ENCODE data around the gene SDHA.
A peak's percentile ranks its signal among the peaks of the same experiment; 100 is the strongest.

SDHA gene

DNA sequence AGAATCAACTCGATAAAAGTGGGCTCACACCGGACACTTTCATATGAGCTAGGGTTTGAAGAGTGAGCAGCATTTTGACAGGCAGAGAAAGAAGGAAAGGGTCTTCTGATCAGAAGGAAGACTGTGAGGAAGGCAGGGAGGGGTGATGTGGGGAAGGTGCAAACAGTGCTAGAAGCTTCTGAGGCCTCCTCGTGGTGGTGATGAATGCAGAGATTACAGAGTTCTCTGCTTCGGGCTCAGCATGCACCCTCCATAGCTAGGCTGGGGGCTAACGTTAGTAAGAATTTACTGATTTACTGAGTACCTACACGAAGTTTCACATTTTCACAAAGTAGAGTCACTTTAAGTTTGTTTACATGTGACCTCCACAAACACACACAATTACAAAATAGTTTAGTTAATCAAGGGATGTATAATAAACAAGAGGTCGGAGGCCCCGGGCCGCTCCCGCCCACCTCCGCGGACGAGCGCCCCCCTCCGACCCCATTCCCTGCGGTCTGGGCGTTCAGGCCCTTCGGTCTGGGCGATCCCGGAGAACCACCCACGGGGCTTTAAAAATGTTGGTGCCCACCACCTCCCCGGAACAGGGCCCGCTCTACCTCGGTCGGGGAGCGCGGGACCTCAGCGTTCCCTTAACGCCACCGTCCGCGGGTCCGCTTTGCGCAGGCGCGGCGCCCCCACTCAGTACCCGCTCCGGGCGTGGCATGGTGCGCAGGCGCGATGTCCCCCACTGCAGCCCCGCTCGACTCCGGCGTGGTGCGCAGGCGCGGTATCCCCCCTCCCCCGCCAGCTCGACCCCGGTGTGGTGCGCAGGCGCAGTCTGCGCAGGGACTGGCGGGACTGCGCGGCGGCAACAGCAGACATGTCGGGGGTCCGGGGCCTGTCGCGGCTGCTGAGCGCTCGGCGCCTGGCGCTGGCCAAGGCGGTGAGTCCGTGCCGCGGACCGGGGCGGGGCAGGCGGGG is at the start of gene SDHA, which contains the start of gene CCDC127:
SDHA (plus strand) TSS at position 827 of the 963 bp plus-strand sequence; CDS start at position 863, 36 bp downstream.
CCDC127 (minus strand) TSS at position 660 of the 963 bp plus-strand sequence. CDS start 1,304 bp downstream, outside the sequence.
- DNase-seq (ENCODE audit: low spot score), result peak; percentile 96

DNA sequence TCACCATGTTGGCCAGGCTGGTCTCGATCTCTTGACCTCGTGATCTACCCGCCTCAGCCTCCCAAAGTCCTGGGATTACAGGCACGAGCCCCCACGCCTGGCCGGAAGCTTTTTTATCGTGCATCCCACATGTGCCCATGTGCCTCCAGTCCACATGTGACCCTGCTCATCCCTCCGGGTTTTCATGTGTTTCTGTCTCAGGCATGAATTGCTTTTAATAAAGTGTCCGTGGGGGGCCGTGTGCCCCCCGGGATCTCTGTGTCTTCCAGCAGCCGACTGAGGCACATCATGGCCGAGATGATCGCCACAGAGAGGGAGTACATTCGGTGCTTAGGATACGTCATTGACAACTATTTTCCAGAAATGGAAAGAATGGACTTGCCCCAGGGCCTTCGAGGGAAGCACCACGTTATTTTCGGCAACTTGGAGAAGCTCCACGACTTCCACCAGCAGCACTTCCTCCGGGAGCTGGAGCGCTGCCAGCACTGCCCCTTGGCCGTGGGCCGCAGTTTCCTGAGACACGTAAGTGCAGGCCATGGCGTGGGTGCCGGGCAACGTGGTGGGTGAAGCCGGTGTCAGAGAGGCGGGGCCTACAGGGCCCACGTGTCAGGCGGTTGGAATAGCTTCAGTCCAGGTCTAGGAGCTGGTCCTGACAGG is 48.9 kb upstream of the SDHA start:
- DNase-seq (ENCODE audit: low spot score), result peak; percentile 87

- DNase-seq (ENCODE audit: low spot score), result no peak
These were observed 48.4 kb upstream of the SDHA start for GRCh38 chr5:169728-170094.

DNA sequence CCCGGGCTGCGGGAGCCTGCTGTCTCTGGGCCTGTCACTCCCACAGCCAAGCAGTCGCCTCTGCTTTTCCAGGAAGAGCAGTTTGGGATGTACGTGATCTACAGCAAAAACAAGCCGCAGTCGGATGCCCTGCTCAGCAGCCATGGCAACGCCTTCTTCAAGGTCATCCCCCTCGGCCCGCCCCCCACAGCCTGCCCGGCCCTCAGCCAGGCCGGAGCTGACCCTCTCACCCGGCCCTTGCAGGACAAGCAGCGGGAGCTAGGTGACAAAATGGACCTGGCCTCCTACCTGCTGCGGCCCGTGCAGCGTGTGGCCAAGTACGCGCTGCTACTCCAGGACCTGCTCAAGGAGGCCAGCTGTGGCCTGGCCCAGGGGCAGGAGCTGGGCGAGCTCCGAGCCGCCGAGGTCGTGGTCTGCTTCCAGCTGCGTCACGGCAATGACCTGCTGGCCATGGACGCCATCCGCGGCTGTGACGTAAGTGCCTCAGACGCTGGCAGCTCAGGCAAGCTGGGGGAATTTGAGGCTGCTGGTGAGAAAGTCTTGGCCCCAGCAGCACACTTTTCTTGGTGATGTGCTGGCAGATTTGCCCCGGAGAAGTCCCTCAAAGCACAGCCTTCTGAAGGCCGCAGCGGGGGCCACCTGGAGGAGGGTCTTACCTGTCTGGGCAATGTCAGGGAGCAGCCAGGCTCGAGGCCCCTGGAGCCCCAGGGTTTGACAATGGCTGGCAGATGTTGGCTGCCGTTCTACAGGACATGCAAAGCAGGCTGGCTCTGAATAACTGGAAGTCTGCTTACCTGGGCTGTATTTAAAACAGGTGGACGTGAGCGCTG is 46.9 kb upstream of the SDHA start:
- no peak for DNase-seq (ENCODE audit: low spot score)

GRCh38 chr5:171801-172331 is 46.3 kb upstream of the SDHA start:
- no peak for DNase-seq (ENCODE audit: low spot score)

GRCh38 chr5:172421-172820 is 45.7 kb upstream of the SDHA start:
- DNase-seq (ENCODE audit: low spot score), result no peak

DNA sequence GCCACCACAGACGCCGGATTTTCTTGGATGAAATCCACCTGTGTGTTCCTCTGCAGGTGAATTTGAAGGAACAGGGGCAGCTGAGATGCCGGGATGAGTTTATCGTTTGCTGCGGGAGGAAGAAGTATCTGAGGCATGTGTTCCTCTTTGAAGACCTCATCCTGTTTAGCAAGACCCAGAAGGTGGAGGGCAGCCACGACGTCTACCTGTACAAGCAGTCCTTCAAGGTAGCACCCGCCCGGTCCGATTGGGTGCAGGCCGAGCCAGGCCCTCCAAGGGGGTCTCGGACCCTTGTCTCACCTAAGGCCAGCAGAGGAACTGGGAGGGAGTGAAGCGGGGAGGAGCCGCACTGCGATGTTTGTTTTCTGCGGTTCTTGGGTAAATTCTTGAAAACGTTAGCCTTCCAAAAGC is 45.3 kb upstream of the SDHA start:
- DNase-seq (ENCODE audit: low spot score), result no peak

DNA sequence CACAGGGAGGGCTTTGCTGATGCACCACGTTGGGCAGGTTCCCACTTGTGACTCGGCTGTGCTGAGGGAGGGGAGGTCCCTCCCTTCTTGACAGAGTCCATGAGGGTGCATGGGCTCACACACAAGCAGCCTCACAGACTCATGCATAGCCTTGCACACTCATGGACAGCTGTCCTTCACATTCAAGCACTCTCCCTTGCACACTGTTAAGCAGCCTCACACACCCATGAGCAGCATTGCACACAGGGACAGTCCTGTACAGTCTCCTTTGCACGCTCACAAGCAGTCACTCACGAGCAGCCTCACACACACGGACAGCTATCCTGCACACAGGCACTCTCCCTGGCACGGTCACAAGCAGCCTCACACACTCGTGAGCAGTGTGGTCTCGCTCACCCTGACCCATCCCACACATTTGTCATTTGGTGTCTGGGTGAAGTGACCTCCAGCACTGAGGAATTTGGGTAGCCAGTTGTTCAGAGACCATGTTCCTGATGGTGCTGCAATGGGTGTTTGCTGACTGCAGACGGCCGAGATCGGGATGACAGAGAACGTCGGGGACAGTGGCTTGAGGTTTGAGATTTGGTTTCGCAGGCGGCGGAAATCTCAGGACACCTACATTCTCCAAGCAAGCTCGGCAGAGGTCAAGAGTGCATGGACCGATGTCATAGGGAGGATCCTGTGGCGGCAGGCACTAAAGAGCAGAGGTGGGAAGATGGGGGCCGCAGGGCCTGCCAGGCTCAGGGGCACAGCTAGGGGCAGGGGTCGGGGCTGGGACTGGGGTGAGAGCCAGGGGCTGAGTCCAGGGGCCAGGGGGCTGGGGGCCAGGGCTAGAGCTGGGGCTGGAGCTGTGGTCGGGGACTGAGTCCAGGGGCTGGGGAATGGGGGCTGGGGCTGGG is 44.5 kb upstream of the SDHA start:
- DNase-seq (ENCODE audit: low spot score), result no peak

DNA sequence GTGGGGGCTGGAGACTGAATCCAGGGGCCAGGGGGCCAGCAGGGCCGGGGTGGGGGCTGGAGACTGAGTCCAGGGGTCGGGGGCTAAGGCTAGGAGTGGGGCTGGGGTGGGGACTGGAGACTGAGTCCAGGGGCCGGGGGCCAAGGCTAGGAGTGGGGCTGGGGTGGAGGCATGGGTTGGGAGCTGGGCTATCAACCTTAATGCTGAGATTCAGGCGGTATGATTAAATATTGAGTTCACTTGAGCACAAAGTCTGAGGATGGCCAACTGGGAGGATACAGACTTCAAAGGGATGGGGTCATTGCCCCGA is 43.9 kb upstream of the SDHA start:
- no peak for DNase-seq (ENCODE audit: low spot score)

- DNase-seq (ENCODE audit: low spot score), result no peak
These were observed 43.1 kb upstream of the SDHA start for GRCh38 chr5:174876-175465.

DNA sequence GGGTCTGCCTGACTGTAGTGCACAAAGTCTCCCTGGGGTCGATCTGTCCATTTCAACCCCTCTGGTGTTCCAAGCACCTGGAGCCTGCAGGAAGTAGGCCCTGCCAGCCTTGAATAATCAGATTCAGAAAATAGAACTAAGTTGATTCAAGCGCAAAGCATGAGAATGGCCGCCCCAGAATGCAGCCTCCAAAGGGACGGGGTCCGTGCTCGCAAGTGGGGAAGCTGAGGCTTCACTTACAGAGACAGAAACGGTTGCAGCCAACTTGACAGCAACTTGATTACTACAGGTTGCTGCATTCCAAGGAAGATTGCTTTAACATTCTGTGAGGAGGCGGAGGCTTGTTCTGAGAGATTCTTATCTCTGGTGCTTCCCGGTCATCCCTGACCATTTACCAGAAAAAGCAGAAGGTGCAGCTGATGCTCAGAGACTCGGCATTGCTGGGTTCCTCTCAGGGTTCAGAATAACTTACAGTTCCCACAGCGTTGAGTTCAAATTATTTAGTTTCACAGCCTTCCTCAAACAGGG is 41.8 kb upstream of the SDHA start:
- no peak for DNase-seq (ENCODE audit: low spot score)

DNA sequence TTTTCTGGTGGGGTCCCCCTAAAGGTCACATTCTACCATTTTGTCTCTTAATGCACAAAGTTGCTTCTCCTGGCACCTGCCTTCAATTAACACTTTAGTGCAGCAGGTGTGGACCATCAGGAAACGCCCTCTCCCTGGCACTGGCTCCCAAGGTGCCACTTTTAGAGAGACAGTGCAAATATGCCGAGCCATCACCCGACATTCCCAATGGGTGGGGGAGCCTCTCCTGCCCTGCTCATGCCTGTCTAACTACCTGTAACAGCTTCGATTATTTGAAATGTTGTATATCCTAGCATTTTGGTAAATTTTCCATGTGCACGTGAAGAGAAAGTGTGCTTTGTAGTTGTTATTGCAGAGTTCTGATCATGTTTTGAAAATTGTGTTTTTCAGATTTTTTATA is 40.0 kb upstream of the SDHA start:
- DNase-seq (ENCODE audit: low spot score), result no peak

DNA sequence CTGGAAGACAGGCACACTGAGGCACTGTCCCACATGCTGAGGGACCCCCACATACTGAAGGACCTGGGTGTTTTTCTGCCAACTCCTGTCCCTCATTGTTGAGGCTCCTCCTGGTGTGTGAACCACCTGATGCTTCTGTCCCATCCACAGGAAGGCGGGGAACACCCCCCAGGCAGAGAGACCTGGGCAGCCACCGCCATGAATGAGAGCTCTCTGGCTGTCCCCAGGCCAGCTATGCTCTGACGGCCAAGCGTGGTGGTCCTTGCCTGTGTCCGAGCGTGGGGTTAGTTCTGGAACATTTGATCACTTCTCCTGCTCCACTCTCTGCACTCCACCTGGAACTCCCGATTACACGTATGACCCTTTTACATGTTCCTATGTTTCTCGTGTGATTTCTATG is 38.7 kb upstream of the SDHA start:
- no peak for DNase-seq (ENCODE audit: low spot score)

DNA sequence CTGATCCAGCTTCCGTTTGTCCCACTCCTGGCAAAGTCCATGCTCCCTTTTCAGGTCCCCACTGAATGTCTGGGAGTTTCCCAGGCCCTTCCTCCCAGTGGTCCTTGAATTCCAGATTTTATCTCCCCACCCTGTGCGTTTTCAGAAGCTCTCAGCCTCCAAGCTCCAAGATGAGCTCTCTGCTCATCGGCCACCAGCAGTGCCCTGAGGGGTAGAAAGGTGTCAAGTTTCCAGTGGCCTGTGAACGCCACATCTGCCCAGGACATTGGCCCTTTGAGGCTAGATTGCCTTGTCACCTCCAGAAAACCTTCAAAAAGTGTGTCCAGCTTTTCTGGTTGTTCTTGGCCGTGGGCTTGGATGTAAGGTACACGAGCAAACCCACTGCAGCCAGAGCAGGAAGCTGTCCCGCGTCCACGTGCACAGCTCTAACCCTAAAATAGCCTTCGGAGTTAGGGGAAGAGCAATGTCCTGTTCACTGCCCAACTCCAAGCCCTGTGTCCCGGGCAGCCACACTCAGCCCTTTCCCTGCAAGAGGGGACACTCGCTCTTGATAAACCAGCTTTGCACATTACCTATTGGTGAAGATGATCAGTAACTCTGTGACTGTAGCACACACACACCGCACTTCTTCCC is 37.7 kb upstream of the SDHA start:
- DNase-seq (ENCODE audit: low spot score), result no peak

DNA sequence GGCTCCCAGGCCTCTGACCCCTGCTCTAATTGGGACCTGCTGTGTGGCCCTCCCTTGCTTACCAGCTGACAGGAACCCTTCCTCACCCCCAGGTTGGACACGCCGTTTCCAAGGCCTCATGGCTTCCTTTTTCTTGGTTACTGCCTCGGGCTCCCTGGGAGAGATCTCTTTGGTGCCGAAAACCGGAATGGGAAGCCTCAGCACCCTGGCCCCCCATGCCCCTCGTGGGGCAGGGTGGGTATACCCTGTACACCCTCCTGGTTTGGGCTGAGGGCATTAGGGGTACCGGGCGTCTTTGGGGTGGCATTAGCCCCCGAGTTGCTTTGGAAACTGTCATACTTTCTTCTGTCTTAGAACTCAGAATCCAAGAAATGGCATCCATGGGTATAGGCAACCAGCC is 37.0 kb upstream of the SDHA start:
- DNase-seq (ENCODE audit: low spot score), result no peak

- no peak for DNase-seq (ENCODE audit: low spot score)
These were observed 36.6 kb upstream of the SDHA start for GRCh38 chr5:181566-181965.

- no peak for DNase-seq (ENCODE audit: low spot score)
These were observed 36.0 kb upstream of the SDHA start for GRCh38 chr5:182126-182525.

DNA sequence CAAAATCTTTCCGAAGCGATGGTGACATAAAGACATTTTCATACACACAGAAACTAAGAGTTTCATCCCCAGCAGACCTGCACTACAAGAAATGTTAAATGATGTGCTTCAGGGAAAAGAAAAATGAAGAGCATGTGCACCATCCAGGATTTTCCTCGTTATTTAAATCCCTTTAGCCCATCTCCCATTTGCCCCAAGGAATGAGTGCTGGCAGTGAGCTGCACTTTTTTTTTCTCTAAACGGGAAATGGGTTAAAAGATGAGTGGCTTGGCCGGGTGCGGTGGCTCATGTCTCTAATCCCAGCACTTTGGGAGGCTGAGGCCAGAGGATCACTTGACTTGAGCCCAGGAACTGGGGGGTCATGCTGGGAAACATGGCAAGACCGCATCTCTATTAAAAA is 33.6 kb upstream of the SDHA start:
- no peak for DNase-seq (ENCODE audit: low spot score)

DNA sequence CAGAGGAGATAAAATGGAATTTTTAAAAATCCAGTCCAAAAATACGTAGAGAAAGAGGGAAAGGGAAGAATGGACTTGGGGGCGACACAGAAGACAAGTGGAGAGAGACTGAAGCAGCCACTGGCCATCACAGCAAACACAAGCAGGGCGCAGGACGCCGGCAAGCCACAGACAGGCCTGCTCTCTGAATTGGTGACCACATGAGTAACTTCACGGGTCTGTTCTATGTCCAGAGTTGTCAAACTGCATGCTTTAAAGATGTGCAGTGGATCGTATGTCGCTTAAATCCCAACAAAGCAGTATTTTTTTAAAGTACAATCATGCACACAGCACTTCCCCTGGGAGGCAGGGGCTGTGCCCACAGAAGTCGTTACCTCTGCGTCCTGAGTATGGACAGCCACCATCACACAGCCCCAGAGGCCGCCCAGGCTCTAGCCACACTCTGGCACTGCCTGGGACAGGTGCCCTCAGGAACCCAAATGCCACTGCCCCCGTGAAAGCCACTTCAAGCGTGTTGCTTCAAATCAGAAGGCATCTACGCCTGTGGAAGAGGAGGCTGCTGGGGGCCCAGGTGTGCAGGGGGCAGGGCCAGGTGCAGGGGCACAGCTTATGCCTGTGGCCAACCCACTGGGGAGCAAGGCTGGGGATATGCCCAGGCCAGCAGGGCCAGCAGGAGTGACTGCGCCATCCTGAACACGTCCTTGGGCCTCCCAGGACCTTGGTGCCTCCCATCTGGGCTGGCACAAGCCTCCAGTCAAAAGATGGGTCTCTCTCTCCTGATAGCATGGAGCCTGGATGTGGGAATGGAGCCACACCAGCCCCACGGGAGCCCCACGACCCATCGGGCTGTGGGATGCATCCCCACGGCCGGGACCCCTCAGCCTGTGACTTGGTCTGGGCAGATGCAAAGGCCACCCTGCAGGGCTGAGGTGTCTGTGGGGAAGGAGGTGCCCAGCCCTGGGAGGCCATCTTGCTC is 32.7 kb upstream of the SDHA start:
- DNase-seq (ENCODE audit: low spot score), result no peak
